ENCODE data around the gene SLC38A10.

SLC38A10 gene

DNA sequence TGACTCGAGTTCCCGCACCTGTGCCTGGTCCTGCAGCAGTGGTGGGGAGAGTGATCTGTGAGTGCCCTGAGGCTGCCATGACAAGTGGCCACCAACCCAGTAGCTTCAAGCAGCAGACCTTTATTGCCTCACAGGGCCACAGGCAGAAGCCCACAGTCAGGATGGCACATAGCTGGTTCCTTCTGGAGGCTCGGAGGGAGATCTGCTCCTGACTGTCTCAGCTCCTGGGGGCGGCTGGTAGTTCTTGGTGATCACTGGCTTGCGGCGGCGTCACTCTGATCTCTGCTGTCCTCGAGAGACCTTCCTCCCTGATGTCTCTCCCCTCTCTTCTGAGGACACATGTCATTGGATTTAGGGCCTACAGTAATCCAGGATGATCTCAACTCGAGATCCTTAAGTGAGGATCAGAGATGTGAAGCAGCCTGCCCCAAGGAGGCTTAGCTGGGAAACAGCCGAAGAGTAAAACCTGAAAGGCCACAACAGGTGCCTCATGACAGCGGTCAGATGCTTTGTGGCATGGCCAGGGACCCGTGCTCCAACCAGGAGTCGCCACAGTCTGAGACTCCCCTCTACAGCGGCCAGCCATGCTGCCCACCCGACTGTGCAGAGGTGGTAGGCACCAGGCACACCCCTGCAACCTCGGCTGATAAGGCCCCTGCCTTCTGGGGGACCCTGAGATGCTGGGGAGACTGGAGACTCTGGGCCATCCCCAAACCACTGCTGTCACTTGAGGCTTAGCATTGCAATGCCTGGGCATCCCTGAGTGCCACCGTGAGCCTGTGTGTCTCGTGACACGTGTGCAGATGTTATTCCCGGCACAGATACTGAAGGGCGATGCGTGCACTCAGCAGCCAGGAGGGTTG lies 30.0 kb upstream of the SLC38A10 start:
- no peak for DNase-seq (ENCODE audit: low spot score)
- in situ Hi-C loops (cut with MboI; ENCODE audit: low pct_unique_long_range_greater_than_20kb, low sequenced_read_pairs, unreplicated experiment): no loop called here
- TF ChIP-seq, protein P1, sequence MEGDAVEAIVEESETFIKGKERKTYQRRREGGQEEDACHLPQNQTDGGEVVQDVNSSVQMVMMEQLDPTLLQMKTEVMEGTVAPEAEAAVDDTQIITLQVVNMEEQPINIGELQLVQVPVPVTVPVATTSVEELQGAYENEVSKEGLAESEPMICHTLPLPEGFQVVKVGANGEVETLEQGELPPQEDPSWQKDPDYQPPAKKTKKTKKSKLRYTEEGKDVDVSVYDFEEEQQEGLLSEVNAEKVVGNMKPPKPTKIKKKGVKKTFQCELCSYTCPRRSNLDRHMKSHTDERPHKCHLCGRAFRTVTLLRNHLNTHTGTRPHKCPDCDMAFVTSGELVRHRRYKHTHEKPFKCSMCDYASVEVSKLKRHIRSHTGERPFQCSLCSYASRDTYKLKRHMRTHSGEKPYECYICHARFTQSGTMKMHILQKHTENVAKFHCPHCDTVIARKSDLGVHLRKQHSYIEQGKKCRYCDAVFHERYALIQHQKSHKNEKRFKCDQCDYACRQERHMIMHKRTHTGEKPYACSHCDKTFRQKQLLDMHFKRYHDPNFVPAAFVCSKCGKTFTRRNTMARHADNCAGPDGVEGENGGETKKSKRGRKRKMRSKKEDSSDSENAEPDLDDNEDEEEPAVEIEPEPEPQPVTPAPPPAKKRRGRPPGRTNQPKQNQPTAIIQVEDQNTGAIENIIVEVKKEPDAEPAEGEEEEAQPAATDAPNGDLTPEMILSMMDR (IDR thresholded peaks at IDR 0.05; ENCODE audit: extremely low read depth, insufficient read depth, missing control alignments): no peak

DNA sequence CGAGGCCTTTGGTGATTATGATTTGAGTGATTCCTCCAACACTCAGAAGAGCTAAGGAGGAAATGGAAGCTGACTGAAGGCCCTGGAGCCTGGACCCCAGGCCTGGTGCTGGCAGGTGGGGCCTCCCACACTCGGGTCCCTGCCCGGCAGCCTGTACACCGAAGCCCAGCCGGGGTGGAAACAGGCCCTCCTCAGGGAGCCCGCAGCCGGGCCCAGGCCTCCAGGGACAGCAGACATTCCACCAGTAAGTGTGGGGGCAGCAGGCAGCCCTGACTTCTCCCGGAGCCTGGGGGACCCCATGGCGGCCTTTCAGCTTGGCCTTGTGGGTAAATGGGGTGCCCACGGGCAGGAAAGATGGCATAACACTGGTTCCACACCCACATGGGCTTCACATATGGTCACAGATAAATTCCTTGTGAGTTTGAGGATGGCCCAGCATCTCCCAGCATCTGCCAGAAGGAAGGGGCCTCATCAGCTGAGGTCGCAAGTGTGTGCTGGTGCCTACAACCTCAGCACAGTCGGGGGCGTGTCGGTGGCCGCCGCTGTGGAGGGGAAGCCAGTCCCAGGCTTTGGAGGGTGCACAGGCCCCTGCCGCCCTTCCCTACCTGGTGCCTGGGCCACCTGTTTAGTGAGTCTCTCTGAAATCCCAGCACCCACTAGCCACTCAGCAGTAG lies 29.2 kb upstream of the SLC38A10 start:
- TF ChIP-seq, protein P1 (IDR thresholded peaks at IDR 0.05; ENCODE audit: extremely low read depth, insufficient read depth, missing control alignments): no peak
- no peak for DNase-seq (ENCODE audit: low spot score)
- in situ Hi-C loops (cut with MboI; ENCODE audit: low pct_unique_long_range_greater_than_20kb, low sequenced_read_pairs, unreplicated experiment): no loop called here

DNA sequence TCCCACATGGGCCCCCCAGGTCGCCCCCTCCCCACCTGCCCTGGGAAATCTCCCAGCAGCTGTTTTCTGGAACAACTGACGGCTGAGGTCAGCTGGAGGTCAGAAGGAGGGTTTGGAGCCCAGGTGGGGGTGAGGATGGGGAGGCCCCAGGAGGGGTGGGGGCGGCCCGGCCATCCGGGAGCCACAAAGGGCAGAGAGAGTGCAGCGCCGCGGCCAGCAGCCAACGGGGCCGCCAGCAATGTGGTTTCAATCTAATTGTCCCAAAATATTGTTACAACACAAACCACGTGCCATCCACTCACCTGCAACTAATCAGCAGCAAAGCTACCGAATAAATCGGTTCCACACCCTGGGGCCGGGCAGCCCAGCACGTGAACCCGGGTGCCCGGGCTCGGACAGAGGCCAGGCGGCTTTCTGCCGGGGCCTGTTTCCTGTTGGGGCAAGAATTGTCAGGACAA lies 28.3 kb upstream of the SLC38A10 start:
- DNase-seq (ENCODE audit: low spot score): no peak
- TF ChIP-seq, protein P1 (IDR thresholded peaks at IDR 0.05; ENCODE audit: extremely low read depth, insufficient read depth, missing control alignments): no peak
- in situ Hi-C loops (cut with MboI; ENCODE audit: low pct_unique_long_range_greater_than_20kb, low sequenced_read_pairs, unreplicated experiment): no loop called here

DNA sequence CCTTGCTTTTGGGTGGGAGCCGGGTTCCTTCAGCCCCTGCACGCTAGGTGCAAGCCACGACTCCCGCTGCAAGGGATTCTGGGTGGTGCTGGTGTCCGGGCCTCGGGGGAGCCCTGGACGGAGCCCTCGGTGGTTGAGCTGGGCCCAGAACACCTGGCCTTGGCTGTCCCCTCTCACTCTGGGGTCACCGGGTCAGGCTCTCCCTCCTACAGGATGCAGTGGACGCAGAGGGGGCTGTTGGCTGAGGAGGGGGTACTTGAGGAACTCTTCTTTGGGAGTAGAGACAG lies 27.9 kb upstream of the SLC38A10 start:
- TF ChIP-seq, protein P1 (IDR thresholded peaks at IDR 0.05; ENCODE audit: extremely low read depth, insufficient read depth, missing control alignments): no peak
- in situ Hi-C loops (cut with MboI; ENCODE audit: low pct_unique_long_range_greater_than_20kb, low sequenced_read_pairs, unreplicated experiment): no loop called here
- no peak for DNase-seq (ENCODE audit: low spot score)

DNA sequence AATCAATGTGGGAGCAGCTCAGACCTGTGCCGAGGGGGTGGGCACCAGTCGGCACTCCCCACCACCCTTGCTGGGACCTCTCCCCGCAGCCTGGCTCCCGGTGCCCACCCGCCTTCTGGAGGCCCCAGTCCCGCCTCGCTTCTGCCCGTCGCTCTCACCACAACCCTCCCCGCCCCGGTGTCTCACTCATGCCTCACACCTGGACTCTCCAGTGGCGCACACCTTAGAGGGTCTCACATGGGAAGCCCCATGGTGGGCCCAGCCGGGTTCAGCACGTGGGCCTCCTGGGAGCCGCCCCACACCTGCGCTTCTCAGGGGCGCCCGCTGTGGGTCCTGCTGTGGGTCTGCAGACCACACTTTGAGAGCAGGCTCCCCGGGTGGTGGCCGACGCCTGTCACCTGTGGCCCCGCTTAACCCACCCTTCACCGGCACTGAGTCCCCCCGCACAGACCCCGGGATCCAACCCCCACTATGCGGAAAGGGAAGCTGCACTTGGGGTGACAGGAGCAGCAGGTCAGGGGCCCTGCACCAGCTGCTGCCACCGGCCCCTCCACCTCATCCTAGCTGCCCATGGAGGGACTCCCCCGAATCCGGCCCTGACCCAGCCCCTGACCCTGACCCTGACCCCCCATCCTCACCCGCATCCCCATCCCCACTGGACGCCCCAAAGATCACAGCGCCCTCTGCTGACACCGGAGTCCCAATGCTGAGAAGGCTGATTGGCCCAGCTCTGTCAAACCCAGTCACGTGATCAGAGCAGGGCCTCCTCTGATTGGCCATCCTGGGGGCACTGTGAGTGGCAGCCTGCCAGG lies 27.4 kb upstream of the SLC38A10 start:
- in situ Hi-C loops (cut with MboI; ENCODE audit: low pct_unique_long_range_greater_than_20kb, low sequenced_read_pairs, unreplicated experiment): no loop called here
- peak; percentile 88 for DNase-seq (ENCODE audit: low spot score)
- TF ChIP-seq, protein P1 (IDR thresholded peaks at IDR 0.05; ENCODE audit: extremely low read depth, insufficient read depth, missing control alignments): peak; percentile 41

DNA sequence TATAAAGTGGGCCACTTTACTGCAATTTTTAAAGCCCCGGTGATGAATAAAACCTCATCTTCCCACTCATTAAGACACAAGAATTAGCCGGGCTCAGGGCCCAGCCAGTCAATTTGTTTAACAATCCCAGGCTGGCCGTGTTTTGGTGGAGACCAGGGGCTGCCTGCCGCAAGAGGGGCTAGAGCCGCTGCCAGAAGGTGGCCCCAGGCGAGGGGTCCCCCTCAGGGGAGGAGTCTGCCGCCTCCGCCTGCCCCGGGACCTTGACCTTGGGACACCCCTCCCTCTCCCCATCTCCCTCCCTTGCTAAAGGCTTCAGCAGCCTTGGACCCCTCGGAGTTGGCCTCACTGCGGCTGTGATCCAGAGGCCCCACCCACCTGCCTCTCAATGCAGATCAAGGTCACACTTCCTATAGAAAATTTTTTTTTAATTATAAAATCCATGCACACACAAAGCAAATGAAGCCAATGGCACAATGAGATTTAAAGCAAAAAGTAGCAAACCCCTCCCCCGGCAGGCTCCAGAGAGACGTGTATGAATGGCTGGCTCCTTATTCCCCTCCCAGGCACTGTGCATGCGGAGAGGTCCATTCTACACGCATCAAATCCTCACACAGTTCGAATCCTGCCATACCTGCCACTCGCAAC lies 23.0 kb upstream of the SLC38A10 start:
- TF ChIP-seq, protein P1 (IDR thresholded peaks at IDR 0.05; ENCODE audit: extremely low read depth, insufficient read depth, missing control alignments): no peak
- DNase-seq (ENCODE audit: low spot score): no peak
- in situ Hi-C loops (cut with MboI; ENCODE audit: low pct_unique_long_range_greater_than_20kb, low sequenced_read_pairs, unreplicated experiment): no loop called here
